Measurements from ENCODE around the gene CTNS.

CTNS gene

GRCh38 chr17:3603870-3604259 lies 32.7 kb upstream of the CTNS start:
- peaks cover 6% of the 10 kb centered on the region for H3K36me3 Mint-ChIP-seq (ENCODE audit: low read depth)
- DNase-seq (ENCODE audit: low spot score): no peak
- no peaks in the 10 kb centered on the region for H3K9me3 Mint-ChIP-seq
- no peaks in the 10 kb centered on the region for H3K27me3 Mint-ChIP-seq (ENCODE audit: low read depth)
- no peak overlapping the region for H3K27ac Mint-ChIP-seq
- H3K4me3 Mint-ChIP-seq: no peak overlapping the region
- H3K4me1 Mint-ChIP-seq (ENCODE audit: low read depth): no peaks in the 10 kb centered on the region

- no peak for DNase-seq (ENCODE audit: low spot score)
- H3K9me3 Mint-ChIP-seq: no peaks in the 10 kb centered on the region
- no peaks in the 10 kb centered on the region for H3K4me1 Mint-ChIP-seq (ENCODE audit: low read depth)
- H3K36me3 Mint-ChIP-seq (ENCODE audit: low read depth): peaks cover 17% of the 10 kb centered on the region
- H3K27me3 Mint-ChIP-seq (ENCODE audit: low read depth): no peaks in the 10 kb centered on the region
- no peak overlapping the region for H3K27ac Mint-ChIP-seq
- no peak overlapping the region for H3K4me3 Mint-ChIP-seq
These were observed 26.9 kb upstream of the CTNS start for GRCh38 chr17:3609689-3610088.

- no peaks in the 10 kb centered on the region for H3K4me1 Mint-ChIP-seq (ENCODE audit: low read depth)
- no peaks in the 10 kb centered on the region for H3K27me3 Mint-ChIP-seq (ENCODE audit: low read depth)
- peaks cover 25% of the 10 kb centered on the region for H3K36me3 Mint-ChIP-seq (ENCODE audit: low read depth)
- no peak for DNase-seq (ENCODE audit: low spot score)
- H3K4me3 Mint-ChIP-seq: no peak overlapping the region
- H3K9me3 Mint-ChIP-seq: no peaks in the 10 kb centered on the region
- no peak overlapping the region for H3K27ac Mint-ChIP-seq
These were observed 26.0 kb upstream of the CTNS start for GRCh38 chr17:3610523-3610922.

GRCh38 chr17:3613124-3613523 lies 23.4 kb upstream of the CTNS start:
- Mint-ChIP-seq H3K4me1 (ENCODE audit: low read depth) (no peaks in the 10 kb centered on the region), H3K27me3 (ENCODE audit: low read depth) (no peaks in the 10 kb centered on the region), H3K9me3 (peaks cover 9% of the 10 kb centered on the region), H3K36me3 (ENCODE audit: low read depth) (peaks cover 47% of the 10 kb centered on the region), H3K27ac (no peak overlapping the region), H3K4me3 (no peak overlapping the region)
- DNase-seq (ENCODE audit: low spot score): no peak

- no peak overlapping the region for H3K27ac Mint-ChIP-seq
- H3K9me3 Mint-ChIP-seq: peaks cover 9% of the 10 kb centered on the region
- peaks cover 54% of the 10 kb centered on the region for H3K36me3 Mint-ChIP-seq (ENCODE audit: low read depth)
- no peak overlapping the region for H3K4me3 Mint-ChIP-seq
- no peaks in the 10 kb centered on the region for H3K27me3 Mint-ChIP-seq (ENCODE audit: low read depth)
- H3K4me1 Mint-ChIP-seq (ENCODE audit: low read depth): no peaks in the 10 kb centered on the region
- DNase-seq (ENCODE audit: low spot score): no peak
These were observed 21.2 kb upstream of the CTNS start for GRCh38 chr17:3615160-3615870.

- no peak overlapping the region for H3K4me3 Mint-ChIP-seq
- no peaks in the 10 kb centered on the region for H3K4me1 Mint-ChIP-seq (ENCODE audit: low read depth)
- H3K9me3 Mint-ChIP-seq: peaks cover 9% of the 10 kb centered on the region
- DNase-seq (ENCODE audit: low spot score): no peak
- peaks cover 52% of the 10 kb centered on the region for H3K36me3 Mint-ChIP-seq (ENCODE audit: low read depth)
- H3K27me3 Mint-ChIP-seq (ENCODE audit: low read depth): no peaks in the 10 kb centered on the region
- no peak overlapping the region for H3K27ac Mint-ChIP-seq
These were observed 15.3 kb upstream of the CTNS start for GRCh38 chr17:3621146-3621720.

- no peak for DNase-seq (ENCODE audit: low spot score)
- H3K27ac Mint-ChIP-seq: no peak overlapping the region
- peaks cover 44% of the 10 kb centered on the region for H3K36me3 Mint-ChIP-seq (ENCODE audit: low read depth)
- no peaks in the 10 kb centered on the region for H3K9me3 Mint-ChIP-seq
- no peak overlapping the region for H3K4me3 Mint-ChIP-seq
- no peaks in the 10 kb centered on the region for H3K27me3 Mint-ChIP-seq (ENCODE audit: low read depth)
- no peaks in the 10 kb centered on the region for H3K4me1 Mint-ChIP-seq (ENCODE audit: low read depth)
These were observed 13.5 kb upstream of the CTNS start for GRCh38 chr17:3622977-3623594.

GRCh38 chr17:3626831-3627768 lies 9.5 kb upstream of the CTNS start:
- Mint-ChIP-seq H3K4me1 (ENCODE audit: low read depth) (peaks cover 3% of the 10 kb centered on the region), H3K4me3 (no peak overlapping the region), H3K27me3 (ENCODE audit: low read depth) (no peaks in the 10 kb centered on the region), H3K9me3 (no peaks in the 10 kb centered on the region), H3K27ac (no peak overlapping the region), H3K36me3 (ENCODE audit: low read depth) (peaks cover 32% of the 10 kb centered on the region)
- no peak for DNase-seq (ENCODE audit: low spot score)

- no peaks in the 10 kb centered on the region for H3K27me3 Mint-ChIP-seq (ENCODE audit: low read depth)
- H3K36me3 Mint-ChIP-seq (ENCODE audit: low read depth): peaks cover 30% of the 10 kb centered on the region
- H3K4me3 Mint-ChIP-seq: no peak overlapping the region
These were observed 8.8 kb upstream of the CTNS start for GRCh38 chr17:3627769-3628167.

GRCh38 chr17:3630781-3631180 lies 5.8 kb upstream of the CTNS start:
- H3K4me3 Mint-ChIP-seq: no peak overlapping the region
- peaks cover 21% of the 10 kb centered on the region for H3K4me1 Mint-ChIP-seq (ENCODE audit: low read depth)
- H3K27ac Mint-ChIP-seq: no peak overlapping the region
- H3K36me3 Mint-ChIP-seq (ENCODE audit: low read depth): peaks cover 20% of the 10 kb centered on the region
- DNase-seq (ENCODE audit: low spot score): no peak
- no peaks in the 10 kb centered on the region for H3K9me3 Mint-ChIP-seq
- no peaks in the 10 kb centered on the region for H3K27me3 Mint-ChIP-seq (ENCODE audit: low read depth)

More at GRCh38 chr17:3627769-3628167, 8.8 kb upstream of the CTNS start:
- no peak for DNase-seq (ENCODE audit: low spot score)
- Mint-ChIP-seq H3K9me3 (no peaks in the 10 kb centered on the region), H3K4me1 (ENCODE audit: low read depth) (peaks cover 8% of the 10 kb centered on the region), H3K27ac (no peak overlapping the region)

GRCh38 chr17:3632287-3632686 lies 4.3 kb upstream of the CTNS start:
- no peaks in the 10 kb centered on the region for H3K9me3 Mint-ChIP-seq
- H3K4me3 Mint-ChIP-seq: no peak overlapping the region
- peaks cover 24% of the 10 kb centered on the region for H3K4me1 Mint-ChIP-seq (ENCODE audit: low read depth)
- H3K36me3 Mint-ChIP-seq (ENCODE audit: low read depth): peaks cover 15% of the 10 kb centered on the region
- DNase-seq (ENCODE audit: low spot score): no peak
- H3K27me3 Mint-ChIP-seq (ENCODE audit: low read depth): no peaks in the 10 kb centered on the region
- H3K27ac Mint-ChIP-seq: no peak overlapping the region

- Mint-ChIP-seq H3K27ac (peak overlapping the region; percentile 82), H3K4me3 (peak overlapping the region; percentile 96), H3K9me3 (no peaks in the 10 kb centered on the region), H3K36me3 (ENCODE audit: low read depth) (peaks cover 17% of the 10 kb centered on the region), H3K4me1 (ENCODE audit: low read depth) (peaks cover 47% of the 10 kb centered on the region), H3K27me3 (ENCODE audit: low read depth) (no peaks in the 10 kb centered on the region)
- no peak for DNase-seq (ENCODE audit: low spot score)
These were observed 946 bp upstream of the CTNS start for GRCh38 chr17:3635474-3636153.

- H3K27ac Mint-ChIP-seq: peak overlapping the region; percentile 63
- H3K4me1 Mint-ChIP-seq (ENCODE audit: low read depth): peaks cover 57% of the 10 kb centered on the region
- H3K4me3 Mint-ChIP-seq: peak overlapping the region; percentile 96
- H3K9me3 Mint-ChIP-seq: no peaks in the 10 kb centered on the region
- DNase-seq (ENCODE audit: low spot score): no peak
- H3K27me3 Mint-ChIP-seq (ENCODE audit: low read depth): no peaks in the 10 kb centered on the region
- peaks cover 22% of the 10 kb centered on the region for H3K36me3 Mint-ChIP-seq (ENCODE audit: low read depth)
These were observed 381 bp downstream of the CTNS start for GRCh38 chr17:3636908-3637373.
